Activated CD8-positive, alpha-beta memory T cell treated with anti-CD3 and anti-CD28 coated beads for 36 hours (primary cell): Measurements from ENCODE around the gene FN3KRP. TPM values are rescaled to one million over a fixed set of nuclear protein-coding genes. Genes with fewer than 3 reads are reported as not detected.
"Not testable (repeated sequence)": the region's sequence is repeated elsewhere in the genome, so short reads cannot be mapped to it uniquely, and the experiment has no call there.

Source experiments
- CTCF ChIA-PET: fragments of 350-600 bp; sonication (Branson Sonifier 250); formaldehyde crosslinking; loops from one replicate; lab custom pipeline; 2021; ENCODE audit warnings: antibody characterized with exemption; lab: Charles Lee
- POLR2A ChIA-PET: fragments of 350-600 bp; sonication (Branson Sonifier 250); formaldehyde crosslinking; loops from one replicate; lab custom pipeline; 2021; ENCODE audit warnings: antibody characterized with exemption; lab: Charles Lee
- total RNA-seq, 2 experiments: library from RNA; stranded (reverse); gene quantifications; one replicate each; pipeline ENCODE4 v1.2.3, GENCODE V29; 2021

Gene FN3KRP
- total RNA-seq, 2 experiments from 2014 or later, result 39.1 to 41.4 TPM

GRCh38 chr17:82756166-82756565 lies 39.7 kb downstream of the FN3KRP start:
- ChIA-PET POLR2A (no interaction called here), CTCF (interaction anchor here (0.9 to 2.2 kb wide), 3 partner anchors 25 to 330 kb away, joined by 3 to 4 read pairs (median 3); no protein-coding TSS in a partner anchor)

DNA sequence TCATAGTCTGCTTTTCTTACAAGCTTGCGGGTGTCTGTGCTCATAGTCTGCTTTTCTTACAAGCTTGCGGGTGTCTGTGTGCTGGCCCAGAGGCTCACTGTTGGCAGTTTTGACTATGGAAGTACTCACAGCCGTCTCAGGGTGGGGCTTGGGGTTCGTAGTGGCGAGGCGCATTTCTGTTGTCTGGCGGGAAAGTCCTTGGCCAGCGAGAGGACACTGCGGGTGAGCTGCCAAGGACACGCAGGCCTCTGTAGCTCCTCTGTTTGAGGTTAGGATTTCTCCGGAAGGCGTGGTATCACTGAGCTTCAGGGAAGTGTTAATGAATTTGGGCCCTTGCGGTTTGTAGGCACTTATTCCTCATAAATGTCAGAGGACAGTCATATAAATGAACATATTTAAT lies 48.9 kb downstream of the FN3KRP start:
- CTCF ChIA-PET, result interaction anchor here (1.5 kb wide), 2 partner anchors 10 to 97 kb away, joined by 4 to 5 read pairs; no protein-coding TSS in a partner anchor
- POLR2A ChIA-PET, result no interaction called here

GRCh38 chr17:82767041-82767754 lies 50.7 kb downstream of the FN3KRP start:
- ChIA-PET POLR2A (no interaction called here), CTCF (interaction anchor here (1.0 to 1.5 kb wide), 3 partner anchors 8 to 86 kb away, joined by 3 to 5 read pairs (median 3); no protein-coding TSS in a partner anchor)

- ChIA-PET CTCF (interaction anchor here (1.1 kb wide), 1 partner anchor 100 kb away, joined by 4 read pairs; no protein-coding TSS in a partner anchor), POLR2A (no interaction called here)
Measured at GRCh38 chr17:82769041-82769440, 52.5 kb downstream of the FN3KRP start.

DNA sequence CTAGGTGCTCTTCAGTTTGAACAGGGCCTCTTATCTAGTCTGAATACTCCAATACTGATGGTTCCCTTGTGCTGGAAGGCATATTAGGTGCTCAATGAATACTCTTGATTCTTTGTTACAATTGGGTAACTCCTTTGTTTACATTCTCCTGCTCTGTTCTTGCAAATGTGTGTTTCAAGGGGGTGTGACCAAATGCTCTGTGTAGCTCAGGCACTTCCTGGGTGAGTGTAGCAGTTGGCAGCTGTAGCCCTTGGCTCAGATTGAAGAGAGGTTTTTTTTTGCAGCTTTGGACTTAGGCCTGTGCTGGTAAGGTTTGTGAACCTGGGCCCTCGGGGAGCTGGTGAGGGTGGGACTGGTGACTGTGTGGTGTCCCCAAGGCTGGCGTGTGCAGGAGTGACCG lies 55.5 kb downstream of the FN3KRP start:
- CTCF ChIA-PET, result interaction anchor here (0.7 kb wide), 1 partner anchor 9 kb away, joined by 3 read pairs; no protein-coding TSS in a partner anchor
- POLR2A ChIA-PET, result no interaction called here

DNA sequence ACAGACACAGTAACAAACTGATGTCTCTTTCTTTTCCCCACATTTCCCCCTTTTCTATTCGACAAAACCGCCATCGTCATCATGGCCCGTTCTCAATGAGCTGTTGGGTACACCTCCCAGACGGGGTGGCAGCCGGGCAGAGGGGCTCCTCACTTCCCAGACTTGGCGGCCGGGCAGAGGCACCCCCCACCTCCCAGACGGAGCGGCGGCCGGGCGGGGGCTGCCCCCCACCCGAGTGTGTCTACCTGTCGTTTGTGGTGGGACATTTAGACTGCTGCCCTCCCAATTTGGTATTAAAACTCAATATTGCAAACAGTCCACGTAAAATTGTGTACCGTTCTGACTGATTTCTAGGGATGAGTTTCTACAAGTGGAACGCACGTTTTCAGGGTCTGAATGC lies 58.0 kb downstream of the FN3KRP start:
- POLR2A ChIA-PET, result not testable (repeated sequence)
- CTCF ChIA-PET, result interaction anchor here (1.1 to 1.3 kb wide), 3 partner anchors 8 to 90 kb away, joined by 3 to 5 read pairs (median 3); no protein-coding TSS in a partner anchor

GRCh38 chr17:82775001-82775823 lies 58.7 kb downstream of the FN3KRP start:
- CTCF ChIA-PET, result interaction anchor here (0.6 to 1.3 kb wide), 7 partner anchors 9 to 309 kb away, joined by 3 to 5 read pairs (median 3); no protein-coding TSS in a partner anchor
- POLR2A ChIA-PET, result no interaction called here

DNA sequence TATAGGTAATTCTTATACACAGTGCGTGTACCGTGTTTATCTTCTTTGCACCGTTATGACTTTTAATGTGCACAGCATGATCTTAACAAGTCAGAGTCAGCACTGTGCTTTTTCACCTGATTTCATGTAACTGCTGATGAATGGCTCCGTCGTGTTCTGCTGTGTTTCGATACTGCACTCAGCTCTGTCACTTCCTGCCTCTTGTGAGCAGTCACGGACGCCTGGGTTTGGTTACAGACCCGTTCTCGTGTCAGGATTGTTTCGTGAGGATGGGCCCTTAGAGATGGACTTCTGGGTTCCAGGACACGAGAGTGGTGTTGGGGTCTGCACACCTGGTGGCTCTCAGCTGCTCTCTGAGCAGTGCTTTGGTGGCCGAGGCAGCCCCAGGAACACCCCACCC lies 59.9 kb downstream of the FN3KRP start:
- POLR2A ChIA-PET, result interaction anchor here (0.6 kb wide), 1 partner anchor 307 kb away, joined by 3 read pairs; no protein-coding TSS in a partner anchor
- CTCF ChIA-PET, result interaction anchor here (0.7 to 0.9 kb wide), 4 partner anchors 59 to 308 kb away, joined by 3 read pairs; no protein-coding TSS in a partner anchor

Other genes with a start within 250 kb of the FN3KRP start
- 10 to 100 TPM; 73.1 to 74.9 TPM for gene FOXK2, start 197.0 kb upstream of the FN3KRP start, total RNA-seq
- gene WDR45B, start 68.3 kb upstream of the FN3KRP start, total RNA-seq, result 10 to 100 TPM; 57.0 to 57.9 TPM
- 1 to 10 TPM; 1.7 to 2.4 TPM for gene RAB40B, start 18.0 kb upstream of the FN3KRP start, total RNA-seq
- gene FN3K, start 18.9 kb downstream of the FN3KRP start, total RNA-seq, result 1 to 10 TPM; 1.0 to 1.8 TPM
- 10 to 100 TPM; 82.7 to 84.2 TPM for gene TBCD, start 35.4 kb downstream of the FN3KRP start, total RNA-seq
- not detected for gene ZNF750, start 123.3 kb downstream of the FN3KRP start, total RNA-seq